Activated CD4-positive, alpha-beta T cell treated with anti-CD3 and anti-CD28 coated beads, Interleukin-2, Interleukin-4, amounts not matched to agents 100 ng/mL and 50 ng/mL, durations not matched to agents 16 hours and 8 hours (primary cell): ENCODE measurements around the gene FNDC10.
"Not testable (repeated sequence)": the region's sequence is repeated elsewhere in the genome, so short reads cannot be mapped to it uniquely, and the experiment has no call there.

ENCODE experiments used
- DNase-seq: peaks from one replicate; pipeline ENCODE4 v3.0.0-alpha.2; 2020; ENCODE audit warnings: low spot score

Gene FNDC10

DNA sequence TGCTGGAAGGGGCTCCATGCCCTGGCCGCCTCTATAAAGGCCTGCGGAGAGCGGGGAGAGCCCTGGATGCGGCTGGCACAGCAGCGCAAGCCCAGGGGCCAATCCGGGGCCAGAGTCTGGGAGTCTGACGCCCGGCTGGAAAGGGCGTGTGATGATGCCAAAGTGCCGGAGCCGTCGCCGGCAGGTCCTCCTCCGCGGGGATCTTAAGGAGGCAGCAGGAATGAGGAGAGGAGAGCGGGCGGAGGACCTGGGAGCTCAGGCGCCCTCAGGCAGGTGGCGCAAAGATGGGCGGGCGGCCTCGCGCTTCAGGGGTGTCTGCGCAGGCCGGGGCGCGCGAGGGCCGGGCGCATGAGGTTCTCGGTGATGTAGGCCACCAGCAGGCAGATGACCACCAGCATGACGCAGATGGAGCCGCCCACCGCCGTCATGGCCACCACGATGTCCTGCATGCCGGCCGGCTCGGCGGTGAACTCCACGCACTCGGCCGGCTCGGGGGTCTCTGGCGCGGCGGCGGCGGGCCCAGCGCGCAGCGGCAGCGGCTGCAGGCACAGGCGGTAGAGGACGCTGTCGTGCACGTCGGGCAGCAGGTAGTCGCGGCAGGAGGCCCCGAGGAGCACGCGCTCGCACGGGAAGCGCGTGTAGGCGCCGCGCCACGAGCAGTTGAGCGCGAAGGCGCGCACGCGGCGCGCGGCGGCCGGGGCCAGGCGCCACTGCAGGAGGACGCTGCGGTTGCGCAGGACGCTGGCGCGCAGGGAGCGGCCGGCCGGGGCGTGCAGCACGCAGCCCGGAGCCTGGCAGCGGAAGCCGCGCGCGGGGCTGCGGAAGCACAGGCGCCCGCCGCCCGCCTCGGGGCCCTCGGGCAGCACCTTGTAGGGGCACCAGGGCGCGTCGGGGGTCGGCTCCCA lies 653 bp downstream of the FNDC10 start:
- DNase-seq: no peak

DNA sequence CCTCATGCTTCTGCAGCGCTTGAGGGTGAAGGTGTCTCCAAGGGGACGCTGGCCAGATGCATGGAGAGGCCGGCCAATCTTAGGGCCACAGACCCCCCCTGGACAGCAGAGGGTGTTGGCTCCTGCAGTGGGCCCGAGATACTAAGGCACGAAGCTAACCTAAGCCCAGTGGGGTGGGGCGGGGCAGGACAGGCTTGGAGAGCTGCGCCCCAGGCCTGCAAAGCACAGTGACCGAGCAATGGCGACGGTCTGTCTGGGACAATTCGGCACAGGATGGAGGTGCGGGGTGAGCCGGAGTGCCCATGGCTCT lies 1.3 kb downstream of the FNDC10 start:
- DNase-seq: no peak

DNA sequence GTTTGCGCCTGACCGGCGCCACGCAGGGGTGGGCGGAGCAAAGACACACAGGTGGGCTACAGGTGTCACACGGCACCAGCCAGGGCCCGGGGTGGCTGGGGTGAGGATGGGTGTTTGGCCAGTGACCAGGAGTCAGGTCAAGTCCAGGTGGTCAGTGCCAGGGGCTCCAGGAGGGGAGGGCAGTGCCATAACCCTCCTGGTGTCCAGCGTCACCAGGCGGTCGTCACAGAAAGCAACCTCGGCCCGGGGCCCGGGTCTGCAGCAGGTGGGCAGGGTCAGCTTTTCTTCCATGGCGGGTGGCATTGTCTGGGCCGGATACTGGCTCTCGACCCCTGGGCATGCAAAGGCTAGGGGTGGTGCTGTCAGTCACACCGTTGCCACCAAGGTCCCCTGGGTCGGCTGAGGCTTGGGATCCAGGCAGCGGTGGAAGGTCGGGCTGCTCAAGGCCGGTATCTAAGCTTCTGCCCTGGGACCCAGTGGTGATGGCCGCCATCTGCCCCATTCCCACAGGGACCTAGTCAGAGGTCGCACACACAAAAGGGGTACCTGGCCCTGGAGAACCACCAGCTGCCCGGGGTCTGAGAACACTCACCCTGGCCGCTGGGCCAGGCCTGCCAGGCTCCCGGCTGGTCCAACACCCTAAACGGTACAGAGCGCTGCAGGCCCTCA lies 1.8 kb downstream of the FNDC10 start:
- DNase-seq: no peak

DNA sequence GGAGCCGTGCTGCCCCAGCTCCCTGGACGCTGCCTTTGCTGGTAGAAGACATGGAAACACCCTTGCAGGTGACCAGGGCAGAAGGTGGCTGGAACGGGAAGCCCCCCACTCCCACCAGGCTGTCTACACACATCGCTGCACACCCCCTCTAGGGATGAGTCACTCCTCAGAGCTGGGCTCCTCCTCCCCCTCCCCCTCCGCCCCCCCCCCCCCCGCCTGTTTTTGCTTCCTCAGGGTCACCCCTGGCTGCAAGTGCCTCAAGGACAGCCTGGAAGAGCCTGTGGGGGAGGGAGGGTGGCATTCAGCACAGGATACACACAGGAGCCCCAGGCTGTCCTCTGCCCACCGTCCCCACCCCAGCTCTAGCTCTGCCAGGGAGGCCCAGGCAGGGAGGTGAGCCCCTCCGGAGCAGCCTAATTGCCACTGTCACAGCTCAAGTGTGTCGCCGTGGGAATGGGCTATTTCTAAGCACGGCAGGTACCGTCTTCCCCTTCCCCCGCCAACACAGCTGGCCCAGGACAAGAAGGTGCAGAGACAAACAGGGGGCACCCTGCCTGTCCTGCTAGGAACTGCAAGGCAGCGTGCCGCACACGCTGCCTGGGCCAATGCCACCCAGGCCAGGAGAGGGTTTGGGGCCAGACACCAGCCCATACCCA lies 2.5 kb downstream of the FNDC10 start:
- no peak for DNase-seq

GRCh38 chr1:1596493-1597274 lies 3.3 kb downstream of the FNDC10 start:
- DNase-seq: no peak

DNA sequence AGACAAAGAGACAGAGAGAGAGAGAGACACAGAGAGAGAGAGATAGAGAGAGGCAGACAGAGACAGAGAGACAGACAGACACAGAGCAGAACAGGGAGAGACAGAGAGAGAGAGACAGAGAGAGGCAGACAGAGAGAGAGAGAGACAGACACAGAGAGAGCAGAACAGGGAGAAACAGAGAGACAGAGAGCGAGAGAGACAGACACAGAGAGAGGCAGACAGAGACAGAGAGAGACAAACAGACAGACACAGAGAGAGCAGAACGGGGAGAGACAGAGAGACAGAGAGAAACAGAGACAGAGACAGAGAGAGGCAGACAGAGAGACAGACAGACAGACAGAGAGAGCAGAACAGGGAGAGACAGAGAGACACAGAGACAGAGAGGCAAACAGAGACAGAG lies 4.6 kb downstream of the FNDC10 start:
- not testable (repeated sequence) for DNase-seq

GRCh38 chr1:1594602-1595260 lies 5.2 kb downstream of the FNDC10 start:
- DNase-seq: no peak

DNA sequence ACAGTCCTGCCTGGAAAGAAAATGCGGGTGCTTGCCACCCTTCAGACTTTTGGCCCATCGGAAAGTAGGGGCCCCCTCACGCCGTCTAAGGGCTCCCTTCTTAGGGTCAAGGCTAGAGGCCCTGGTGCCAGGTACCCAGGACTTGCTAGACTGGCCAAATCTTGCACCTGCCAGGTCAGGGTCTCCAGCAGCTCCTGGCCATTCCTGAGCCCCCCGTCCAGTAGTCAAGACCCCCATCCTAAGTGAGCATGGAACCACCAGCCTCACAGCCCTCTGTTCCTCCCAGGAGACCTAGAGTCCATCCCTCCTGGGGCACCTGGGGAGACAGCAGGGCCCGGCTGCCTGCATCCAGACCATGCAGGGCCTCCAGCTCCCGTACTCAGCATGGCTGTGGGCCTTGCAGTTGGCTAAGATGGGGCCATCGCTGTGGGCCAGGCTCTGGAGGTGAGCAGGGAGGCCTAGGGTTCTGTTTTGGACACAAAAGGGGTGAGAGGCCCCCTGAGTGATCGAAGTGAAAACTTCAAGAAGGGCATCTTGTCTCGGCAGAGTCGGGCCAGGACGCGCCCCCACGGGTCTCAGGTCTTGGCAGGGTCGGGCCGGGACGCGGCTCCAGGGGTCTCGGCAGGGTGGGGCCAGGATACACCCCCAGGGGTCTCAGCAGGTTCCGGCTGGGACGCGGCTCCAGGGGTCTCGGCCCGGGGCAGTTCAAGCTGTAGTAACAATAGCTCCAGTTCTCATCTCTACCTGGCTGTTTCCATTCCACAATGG lies 5.9 kb downstream of the FNDC10 start:
- no peak for DNase-seq

GRCh38 chr1:1591452-1591851 lies 8.5 kb downstream of the FNDC10 start:
- DNase-seq: no peak

DNA sequence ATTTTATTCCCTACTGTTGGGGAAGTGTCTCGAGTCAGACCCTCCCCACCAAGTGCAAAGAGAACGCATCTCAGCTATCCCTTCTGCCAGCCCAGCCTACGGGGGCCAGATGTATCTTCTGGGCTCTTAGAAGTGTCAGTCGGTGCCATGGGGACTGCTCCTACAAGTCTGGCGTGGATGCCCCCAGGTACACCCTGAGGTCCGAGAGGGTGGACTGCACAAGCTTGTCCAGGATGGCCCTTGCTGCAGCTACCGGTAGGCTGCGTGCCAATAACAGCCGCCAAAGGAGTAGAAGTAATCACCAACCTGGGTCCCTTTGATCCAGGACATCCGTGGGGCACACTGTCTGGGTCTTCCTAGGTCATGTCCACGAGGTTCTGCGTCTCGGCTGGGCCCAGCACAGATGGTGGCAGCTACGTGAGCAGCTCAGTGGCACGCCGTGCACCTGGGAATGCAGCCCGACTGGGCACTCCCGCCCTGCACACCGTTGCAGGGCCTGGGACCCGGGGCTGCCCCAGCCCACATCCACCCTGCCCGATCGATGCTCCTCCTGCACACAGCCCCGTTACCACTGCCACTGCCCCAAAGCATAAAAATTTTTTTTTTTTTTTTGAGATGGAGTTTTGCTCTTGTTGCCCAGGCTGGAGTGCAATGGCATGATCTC lies 16.5 kb downstream of the FNDC10 start:
- no peak for DNase-seq

GRCh38 chr1:1582585-1583346 lies 17.2 kb downstream of the FNDC10 start:
- DNase-seq: no peak

- DNase-seq: no peak
Observed at GRCh38 chr1:1578371-1578940, 21.5 kb downstream of the FNDC10 start.

GRCh38 chr1:1577367-1578011 lies 22.4 kb downstream of the FNDC10 start:
- no peak for DNase-seq

GRCh38 chr1:1574721-1575537 lies 25.0 kb downstream of the FNDC10 start, which contains the start of gene SSU72:
Gene SSU72, minus strand, starts transcription at chr1:1574863. Its CDS starts 306 bp downstream, at chr1:1574557.
- peak; percentile 93 for DNase-seq

GRCh38 chr1:1573843-1574720 lies 25.9 kb downstream of the FNDC10 start:
- peak; percentile 63 for DNase-seq

DNA sequence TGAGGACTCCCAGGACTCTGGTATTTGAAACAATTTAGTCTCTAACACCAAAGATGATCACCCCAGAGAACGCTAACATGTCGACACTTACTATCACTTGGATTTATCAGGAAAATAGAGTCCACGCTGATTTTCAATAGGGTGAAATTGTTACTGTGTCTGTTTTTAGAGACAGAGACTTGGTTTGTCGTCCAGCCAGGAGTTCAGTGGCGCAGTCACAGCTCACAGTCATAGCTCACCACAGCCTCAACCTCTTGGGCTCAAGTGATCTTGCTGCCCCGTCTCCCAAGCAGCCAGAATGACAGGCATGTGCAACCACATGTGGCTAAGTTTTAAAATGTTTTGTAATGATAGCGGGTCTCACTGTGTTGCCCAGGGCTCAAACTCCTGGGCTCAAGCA lies 30.6 kb downstream of the FNDC10 start:
- no peak for DNase-seq

GRCh38 chr1:1567891-1568291 lies 32.0 kb downstream of the FNDC10 start:
- no peak for DNase-seq
